RWPE1 (cell line): ENCODE measurements around the gene RGS14.
"Not testable (repeated sequence)": the region's sequence is repeated elsewhere in the genome, so short reads cannot be mapped to it uniquely, and the experiment has no call there.

Experiments
- CTCF ChIA-PET: fragments of 350-600 bp; sonication (Branson Sonifier 250); formaldehyde crosslinking; extraction: SDS; loops from one replicate; lab custom pipeline; 2021; lab: Yijun Ruan, JAX
- POLR2A ChIA-PET: fragments of 400-600 bp; formaldehyde crosslinking; extraction: SDS; loops from one replicate; lab custom pipeline; 2020; ENCODE audit warnings: antibody characterized with exemption; ENCODE audit not compliant: low non-redundant PET; lab: Yijun Ruan, JAX
- DNase-seq: peaks from one replicate; pipeline ENCODE4 v3.0.0; 2012; ENCODE audit warnings: low spot score
- H3K27ac ChIP-seq: fragments of 450-650 bp; 2 replicates; pipeline ENCODE4 v1.5.1; 2017
- TF ChIP-seq, protein P1 (sequence below): fragments of 450-650 bp; conservative IDR thresholded peaks from 2 replicates; pipeline ENCODE4 v1.5.1; 2017; ENCODE audit warnings: low read depth, mild to moderate bottlenecking

Gene RGS14

DNA sequence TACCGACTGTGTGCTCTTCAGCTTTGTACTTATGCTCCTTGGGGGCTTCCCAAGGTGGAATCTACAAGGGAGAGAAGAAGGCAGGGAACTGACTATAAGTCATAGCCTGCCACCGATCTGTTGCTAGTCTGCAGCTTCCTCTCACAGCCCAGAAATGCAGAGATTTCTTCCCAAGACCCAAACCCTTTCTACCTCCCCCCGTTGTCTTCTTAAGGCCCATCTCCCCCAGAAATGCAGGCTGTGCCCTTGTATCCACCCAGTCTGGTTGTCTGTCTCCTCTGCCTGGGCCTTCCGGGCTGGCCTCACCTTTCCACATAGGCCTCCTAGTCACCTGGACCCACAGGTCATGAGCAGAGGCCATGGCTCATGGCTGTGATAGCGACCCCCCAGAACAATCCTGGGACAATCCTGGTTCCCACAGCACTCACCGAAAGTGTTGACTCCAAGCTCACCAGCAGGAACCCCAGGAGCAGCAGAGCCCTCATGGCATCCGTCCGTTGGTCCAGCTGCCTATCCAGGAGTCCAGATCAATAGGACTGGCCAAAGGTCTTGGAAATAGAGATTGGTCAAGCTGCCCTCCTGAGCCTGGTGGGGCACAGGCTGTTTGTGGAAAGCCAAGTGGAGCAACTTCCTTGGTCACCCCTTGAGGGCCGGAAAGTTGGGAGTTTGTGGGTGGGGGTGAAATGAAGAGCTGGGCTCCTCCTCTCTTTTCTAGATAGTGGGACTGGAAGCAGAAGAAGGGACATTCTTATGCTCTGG, 51.5 kb downstream of the RGS14 start, which contains the start of gene F12:
Gene F12, minus strand, starts transcription at position 522 of the 759 bp plus-strand sequence. Its CDS starts 37 bp downstream, at position 485.
- H3K27ac ChIP-seq = no peak within 1 kb of the TSS
- ChIA-PET POLR2A (interaction anchor here (0.8 kb wide), 1 partner anchor 17 kb away, joined by 3 read pairs; the partner anchor contains the start of gene GRK6), CTCF (interaction anchor here (0.6 to 1.1 kb wide), 6 partner anchors 8 to 712 kb away, joined by 3 to 5 read pairs (median 4); no protein-coding TSS in a partner anchor)
- no peak for DNase-seq
- TF ChIP-seq, protein P1, sequence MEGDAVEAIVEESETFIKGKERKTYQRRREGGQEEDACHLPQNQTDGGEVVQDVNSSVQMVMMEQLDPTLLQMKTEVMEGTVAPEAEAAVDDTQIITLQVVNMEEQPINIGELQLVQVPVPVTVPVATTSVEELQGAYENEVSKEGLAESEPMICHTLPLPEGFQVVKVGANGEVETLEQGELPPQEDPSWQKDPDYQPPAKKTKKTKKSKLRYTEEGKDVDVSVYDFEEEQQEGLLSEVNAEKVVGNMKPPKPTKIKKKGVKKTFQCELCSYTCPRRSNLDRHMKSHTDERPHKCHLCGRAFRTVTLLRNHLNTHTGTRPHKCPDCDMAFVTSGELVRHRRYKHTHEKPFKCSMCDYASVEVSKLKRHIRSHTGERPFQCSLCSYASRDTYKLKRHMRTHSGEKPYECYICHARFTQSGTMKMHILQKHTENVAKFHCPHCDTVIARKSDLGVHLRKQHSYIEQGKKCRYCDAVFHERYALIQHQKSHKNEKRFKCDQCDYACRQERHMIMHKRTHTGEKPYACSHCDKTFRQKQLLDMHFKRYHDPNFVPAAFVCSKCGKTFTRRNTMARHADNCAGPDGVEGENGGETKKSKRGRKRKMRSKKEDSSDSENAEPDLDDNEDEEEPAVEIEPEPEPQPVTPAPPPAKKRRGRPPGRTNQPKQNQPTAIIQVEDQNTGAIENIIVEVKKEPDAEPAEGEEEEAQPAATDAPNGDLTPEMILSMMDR = no peak

DNA sequence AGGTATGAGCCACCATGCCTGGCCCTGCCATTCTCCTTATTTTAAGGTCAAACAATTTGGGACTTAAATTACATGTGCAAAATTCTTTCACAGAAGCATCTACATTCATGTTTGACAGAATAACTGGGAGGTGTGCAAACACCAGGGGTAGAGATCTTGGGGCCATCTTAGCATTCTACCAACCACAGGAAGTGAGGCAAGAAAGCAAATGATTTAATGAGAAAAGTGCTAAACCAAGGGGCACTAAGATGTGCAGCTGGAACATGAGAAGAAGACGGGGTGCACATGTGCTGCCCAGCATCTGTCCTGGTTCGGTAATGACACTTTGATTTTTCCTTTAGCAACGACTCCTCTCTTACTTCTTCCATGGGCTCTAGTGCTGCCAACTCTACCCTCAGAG, 52.9 kb downstream of the RGS14 start:
- no peak for DNase-seq
- CTCF ChIA-PET = interaction anchor here (0.6 to 0.7 kb wide), 2 partner anchors 13 to 76 kb away, joined by 3 to 5 read pairs; no protein-coding TSS in a partner anchor
- H3K27ac ChIP-seq = no peak overlapping the region
- POLR2A ChIA-PET = no interaction called here
- TF ChIP-seq, protein P1 = no peak

DNA sequence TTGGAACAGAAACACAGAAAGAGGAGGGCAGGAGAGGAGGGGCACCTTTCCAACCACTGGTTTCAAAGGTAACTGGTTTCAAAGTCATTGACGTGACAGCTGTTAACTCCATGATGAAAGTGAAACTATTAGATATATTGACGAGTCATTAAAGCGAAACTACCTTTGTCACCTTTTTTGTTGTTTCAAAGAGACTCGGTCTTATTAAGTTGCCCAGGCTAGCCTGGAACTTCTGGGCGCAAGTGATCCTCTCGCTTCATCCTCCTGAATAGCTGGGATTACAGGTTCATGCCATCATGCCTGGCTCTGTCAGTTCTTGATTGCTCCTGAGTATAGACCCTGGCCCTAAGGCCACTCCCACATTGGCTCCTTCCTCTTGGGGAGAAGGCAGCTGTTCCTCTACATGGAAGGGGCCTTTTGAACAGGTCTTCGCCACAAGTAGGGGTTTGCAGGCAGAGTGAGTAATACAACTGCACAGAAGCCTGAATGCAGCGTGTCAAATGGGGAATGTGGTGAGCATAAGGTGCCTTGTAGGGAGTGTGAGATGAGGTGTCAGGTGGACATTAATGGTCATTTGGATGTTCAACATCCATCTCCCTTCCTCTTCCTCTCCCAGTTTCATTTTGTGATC, 55.0 kb downstream of the RGS14 start:
- CTCF ChIA-PET = interaction anchor here (0.6 to 4.4 kb wide), 3 partner anchors 9 to 89 kb away, joined by 4 to 27 read pairs (median 7); no protein-coding TSS in a partner anchor
- DNase-seq = no peak
- TF ChIP-seq, protein P1 = no peak
- POLR2A ChIA-PET = no interaction called here
- H3K27ac ChIP-seq = no peak overlapping the region

DNA sequence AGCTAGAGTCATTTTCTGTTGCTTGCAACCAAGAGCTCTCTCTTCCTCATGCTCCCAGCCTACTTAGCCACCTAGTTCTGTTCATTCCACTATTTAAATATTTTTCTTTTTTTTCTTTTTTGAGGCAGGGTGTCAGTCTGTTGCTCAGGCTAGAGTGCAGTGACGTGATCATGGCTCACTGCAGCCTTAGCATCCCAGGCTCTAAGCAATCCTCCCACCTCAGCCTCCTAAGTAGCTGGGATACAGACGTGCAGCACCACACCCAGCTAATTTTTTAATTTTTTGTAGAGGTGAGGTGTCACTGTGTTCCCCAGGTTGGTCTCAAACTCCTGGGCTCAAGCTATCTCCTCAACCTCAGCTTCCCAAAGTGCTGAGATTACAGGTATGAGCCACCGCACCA, 56.8 kb downstream of the RGS14 start:
- TF ChIP-seq, protein P1 = no peak
- POLR2A ChIA-PET = interaction anchor here (0.9 kb wide), 1 partner anchor 10 kb away, joined by 3 read pairs; no protein-coding TSS in a partner anchor
- H3K27ac ChIP-seq = no peak overlapping the region
- CTCF ChIA-PET = interaction anchor here (1.1 to 4.4 kb wide), 2 partner anchors 11 to 40 kb away, joined by 3 to 27 read pairs; no protein-coding TSS in a partner anchor
- DNase-seq = no peak

DNA sequence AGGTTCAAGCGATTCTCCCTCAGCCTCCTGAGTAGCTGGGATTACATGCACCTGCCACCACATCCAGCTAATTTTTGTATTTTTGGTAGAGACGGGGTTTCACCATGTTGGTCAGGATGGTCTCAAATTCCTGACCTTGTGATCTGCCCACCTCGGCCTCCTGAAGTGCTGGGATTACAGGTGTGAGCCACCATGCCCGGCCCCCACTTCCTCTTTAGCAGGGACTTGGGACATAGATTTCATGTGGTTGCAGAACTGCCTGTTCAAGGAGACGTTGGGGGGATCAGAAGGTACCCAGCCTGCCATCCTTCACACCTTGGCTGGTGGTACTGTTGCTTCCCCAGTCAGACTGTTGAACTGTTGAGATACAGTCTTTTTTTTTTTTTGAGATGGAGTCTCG, 59.4 kb downstream of the RGS14 start:
- H3K27ac ChIP-seq, DNase-seq, POLR2A ChIA-PET: not testable (repeated sequence)
- CTCF ChIA-PET = interaction anchor here (0.7 to 1.1 kb wide), 2 partner anchors 12 to 27 kb away, joined by 3 to 4 read pairs; no protein-coding TSS in a partner anchor

DNA sequence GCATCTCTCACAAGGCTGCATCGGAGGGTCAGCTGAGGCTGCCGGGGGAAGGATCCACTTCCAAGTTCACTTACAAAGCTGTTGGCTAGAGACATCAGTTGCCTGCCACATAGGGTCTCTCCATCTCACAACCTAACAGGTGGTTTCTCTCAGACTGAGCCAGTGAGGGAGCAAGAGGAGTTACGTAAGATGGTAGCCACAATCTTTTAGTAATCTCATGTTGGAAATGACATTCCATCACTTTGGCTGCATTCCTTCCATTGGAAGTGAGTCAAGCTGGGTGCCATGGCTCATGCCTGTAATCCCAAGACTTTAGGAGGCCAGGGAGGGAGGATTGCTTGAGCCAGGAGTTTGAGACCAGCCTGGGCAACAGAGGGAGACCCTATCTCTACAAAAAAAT, 61.3 kb downstream of the RGS14 start:
- ChIA-PET CTCF (interaction anchor here (1.0 to 2.1 kb wide), 2 partner anchors 15 to 36 kb away, joined by 6 to 10 read pairs; no protein-coding TSS in a partner anchor), POLR2A (interaction anchor here (0.6 kb wide), 1 partner anchor 10 kb away, joined by 5 read pairs; no protein-coding TSS in a partner anchor)
- DNase-seq = no peak

DNA sequence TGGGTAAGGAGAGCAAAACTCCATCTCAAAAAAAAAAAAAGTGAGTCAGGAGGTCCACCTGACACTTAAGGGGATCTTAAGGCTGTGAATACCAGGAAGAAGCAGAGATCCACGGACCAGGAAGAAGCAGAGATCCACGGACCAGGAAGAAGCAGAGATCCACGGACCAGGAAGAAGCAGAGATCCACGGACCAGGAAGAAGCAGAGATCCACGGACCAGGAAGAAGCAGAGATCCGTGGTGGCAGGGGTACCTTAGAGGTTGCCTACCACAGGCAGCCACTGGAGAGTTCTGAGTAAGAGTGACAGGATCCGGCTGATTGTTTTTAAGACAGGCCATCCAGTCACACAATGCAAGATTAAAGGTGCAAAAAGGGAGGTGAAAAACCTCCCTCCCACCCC, 62.7 kb downstream of the RGS14 start:
- CTCF ChIA-PET = interaction anchor here (0.6 kb wide), 1 partner anchor 16 kb away, joined by 8 read pairs; no protein-coding TSS in a partner anchor

More for the DNA sequence above, 61.3 kb downstream of the RGS14 start:
- no peak overlapping the region for H3K27ac ChIP-seq
- TF ChIP-seq, protein P1 = no peak

More for the DNA sequence above, 62.7 kb downstream of the RGS14 start:
- POLR2A ChIA-PET, H3K27ac ChIP-seq, DNase-seq: not testable (repeated sequence)
